ENCODE measurements around the gene KSR1. TPM values are rescaled to one million over a fixed set of nuclear protein-coding genes. Genes with fewer than 3 reads are reported as not detected.

KSR1 gene
- total and polyA plus RNA-seq, 10 of the 15 experiments (the other 5 are each of a cell fraction or from before 2014, with no cell fraction given): 0.97 to 66.6 (median 22.9) TPM

GRCh38 chr17:27443491-27443890 lies 12.8 kb upstream of the KSR1 start:
- no peak for TF ChIP-seq ZNF217 (IDR thresholded peaks at IDR 0.05)
- TF ChIP-seq NFIC (IDR thresholded peaks at IDR 0.05; ENCODE audit: low read depth, low read length): no peak
- TF ChIP-seq ZNF274 (IDR thresholded peaks at IDR 0.05; ENCODE audit: insufficient read depth, insufficient read length): no peak
- no peak for TF ChIP-seq ETV6 (conservative IDR thresholded peaks at IDR 0.05 in 1 of 2, IDR thresholded peaks at IDR 0.05 in 1 of 2; ENCODE audit: borderline replicate concordance in 1 of 2, low read depth in 1 of 2)
- TF ChIP-seq RUNX3 (IDR thresholded peaks at IDR 0.05; ENCODE audit: low read length): no peak
- FAIRE-seq (no peak), DNase-seq (ENCODE audit: low read depth, low spot score) (no peak), ATAC-seq (no peak)
- H3K4me1 ChIP-seq (ENCODE audit: control insufficient read depth, insufficient read depth, low read length): no peaks in the 10 kb centered on the region
- in situ Hi-C loops (cut with MboI): loop anchor here (10.0 kb wide), 1 partner anchor 441 kb away; no protein-coding TSS in a partner anchor
- no peak overlapping the region for H3K9ac ChIP-seq (ENCODE audit: control insufficient read depth, insufficient read depth, low read length)
- no peak overlapping the region for H3K4me3 ChIP-seq
- H3K27ac ChIP-seq (ENCODE audit: control insufficient read depth, insufficient read depth): no peak overlapping the region
- H3K36me3 ChIP-seq (ENCODE audit: control insufficient read depth in 2 of 2, insufficient read depth in 2 of 2, low read length in 1 of 2): no peaks in the 10 kb centered on the region
- BruUV-seq (replicated peaks): no TSS peak
- CTCF ChIA-PET: interaction anchor here (1.5 kb wide), 1 partner anchor 156 kb away, joined by 6 read pairs; no protein-coding TSS in a partner anchor
- H4K20me1 ChIP-seq (ENCODE audit: control insufficient read depth, insufficient read depth): no peaks in the 10 kb centered on the region
- no peaks in the 10 kb centered on the region for H3K79me2 ChIP-seq (ENCODE audit: control insufficient read depth, insufficient read depth, low read length)
- H2AFZ ChIP-seq (ENCODE audit: control insufficient read depth, low read depth, low read length): no peak overlapping the region
- POLR2A ChIA-PET: no interaction called here
- SMC1A ChIA-PET (ENCODE audit: uncharacterized antibody, unreplicated experiment): interaction anchor here (1.1 kb wide), 1 partner anchor 12 kb away, joined by 3 read pairs; no protein-coding TSS in a partner anchor
- no peaks in the 10 kb centered on the region for H3K9me3 ChIP-seq (replicated peaks; ENCODE audit: control insufficient read depth, insufficient read depth, low read length)
- no peaks in the 10 kb centered on the region for H3K27me3 ChIP-seq (replicated peaks in 1 of 2; ENCODE audit: control insufficient read depth in 2 of 2, insufficient read depth in 2 of 2, low read length in 1 of 2)
- WGBS (ENCODE audit: insufficient coverage, insufficient replicate concordance, low lambda C conversion rate, missing lambda C conversion rate): 64% methylated on average over 6 of the region's 6 CpGs
- H3K4me2 ChIP-seq (ENCODE audit: control insufficient read depth, insufficient read depth): no peak overlapping the region
- RAD21 ChIA-PET (ENCODE audit: unreplicated experiment): no interaction called here
- intact Hi-C loops (cut with micrococcal nuclease; ENCODE audit: unreplicated experiment): no loop called here

- H3K4me2 ChIP-seq (ENCODE audit: control insufficient read depth, insufficient read depth): no peak overlapping the region
- DNase-seq (ENCODE audit: low read depth, low spot score): no peak
These were observed 10.3 kb upstream of the KSR1 start for GRCh38 chr17:27445971-27446370.

More at GRCh38 chr17:27445971-27446370, 10.3 kb upstream of the KSR1 start:
- ATAC-seq (no peak), FAIRE-seq (no peak)
- no peaks in the 10 kb centered on the region for H3K79me2 ChIP-seq (ENCODE audit: control insufficient read depth, insufficient read depth, low read length)
- TF ChIP-seq RUNX3 (IDR thresholded peaks at IDR 0.05; ENCODE audit: low read length) (no peak), CBX3 (IDR thresholded peaks at IDR 0.05; ENCODE audit: borderline replicate concordance, low read depth) (no peak), IRF4 (IDR thresholded peaks at IDR 0.05; ENCODE audit: low read depth, low read length) (no peak), MTA2 (IDR thresholded peaks at IDR 0.05; ENCODE audit: low read depth) (no peak), NBN (IDR thresholded peaks at IDR 0.05) (no peak), SMAD1 (IDR thresholded peaks at IDR 0.05; ENCODE audit: low read depth, partially characterized antibody) (no peak), CEBPB (IDR thresholded peaks at IDR 0.05; ENCODE audit: borderline replicate concordance in 1 of 2, low read depth in 2 of 2, low read length in 2 of 2) (no peak), CREB1 (IDR thresholded peaks at IDR 0.05; ENCODE audit: low read depth) (no peak)
- in situ Hi-C loops (cut with MboI) (loop anchor here (10.0 kb wide), 1 partner anchor 439 kb away; no protein-coding TSS in a partner anchor), intact Hi-C loops (cut with micrococcal nuclease; ENCODE audit: unreplicated experiment) (no loop called here)
- SMC1A ChIA-PET (ENCODE audit: uncharacterized antibody, unreplicated experiment): no interaction called here
- no peaks in the 10 kb centered on the region for H4K20me1 ChIP-seq (ENCODE audit: control insufficient read depth, insufficient read depth)
- POLR2A ChIA-PET: no interaction called here
- no peaks in the 10 kb centered on the region for H3K9me3 ChIP-seq (replicated peaks; ENCODE audit: control insufficient read depth, insufficient read depth, low read length)
- WGBS (ENCODE audit: insufficient coverage, insufficient replicate concordance, low lambda C conversion rate, missing lambda C conversion rate): 66% methylated on average over 8 of the region's 8 CpGs
- no peak overlapping the region for H3K9ac ChIP-seq (ENCODE audit: control insufficient read depth, insufficient read depth, low read length)
- BruUV-seq (replicated peaks): no TSS peak
- H2AFZ ChIP-seq (ENCODE audit: control insufficient read depth, low read depth, low read length): no peak overlapping the region
- H3K27ac ChIP-seq (ENCODE audit: control insufficient read depth, insufficient read depth): no peak overlapping the region
- H3K4me3 ChIP-seq: no peak overlapping the region
- no peaks in the 10 kb centered on the region for H3K36me3 ChIP-seq (ENCODE audit: control insufficient read depth in 2 of 2, insufficient read depth in 2 of 2, low read length in 1 of 2)
- no peaks in the 10 kb centered on the region for H3K27me3 ChIP-seq (replicated peaks in 1 of 2; ENCODE audit: control insufficient read depth in 2 of 2, insufficient read depth in 2 of 2, low read length in 1 of 2)
- CTCF ChIA-PET: interaction anchor here (1.0 to 1.7 kb wide), 3 partner anchors 64 to 210 kb away, joined by 3 to 4 read pairs (median 4); no protein-coding TSS in a partner anchor
- RAD21 ChIA-PET (ENCODE audit: unreplicated experiment): no interaction called here
- no peaks in the 10 kb centered on the region for H3K4me1 ChIP-seq (ENCODE audit: control insufficient read depth, insufficient read depth, low read length)

All from GM12878 (cell line).